IPS DF 6.9 (cell line): ENCODE data around the gene CPNE6.

Experiments used
- DNase-seq: peaks from one replicate; pipeline ENCODE4 v3.0.0-alpha.2; 2013; ENCODE audit warnings: low read depth, low spot score
- H3K27ac ChIP-seq: one replicate; pipeline ENCODE4 v1.5.1; 2013; ENCODE audit warnings: low read length, control low read depth
- H3K27me3 ChIP-seq: 2 replicates; pipeline ENCODE4 v1.6.1; 2013; ENCODE audit warnings: mild to moderate bottlenecking, low read length; ENCODE audit not compliant: control insufficient read depth, insufficient read depth
- H3K36me3 ChIP-seq: 2 replicates; pipeline ENCODE4 v1.6.1; 2013; ENCODE audit warnings: low read length; ENCODE audit not compliant: control insufficient read depth, insufficient read depth
- H3K4me1 ChIP-seq: 2 replicates; pipeline ENCODE4 v1.6.1; 2013; ENCODE audit warnings: low read length; ENCODE audit not compliant: control insufficient read depth, insufficient read depth
- H3K4me3 ChIP-seq: 2 replicates; pipeline ENCODE4 v1.5.1; 2013; ENCODE audit warnings: mild to moderate bottlenecking, low read length
- H3K9me3 ChIP-seq: 2 replicates; pipeline ENCODE4 v1.6.1; 2013; ENCODE audit warnings: low read length, inconsistent platforms; ENCODE audit not compliant: control insufficient read depth, insufficient read depth
- WGBS: extraction: QIAGEN DNeasy Blood & Tissue Kit; methylation state at CpG from one replicate; pipeline ENCODE4 v1.1.7; 2013; ENCODE audit warnings: mixed read lengths, missing lambda C conversion rate; ENCODE audit not compliant: insufficient read length, insufficient coverage; 5-methylcytosine and 5-hydroxymethylcytosine counted together

Gene CPNE6

DNA sequence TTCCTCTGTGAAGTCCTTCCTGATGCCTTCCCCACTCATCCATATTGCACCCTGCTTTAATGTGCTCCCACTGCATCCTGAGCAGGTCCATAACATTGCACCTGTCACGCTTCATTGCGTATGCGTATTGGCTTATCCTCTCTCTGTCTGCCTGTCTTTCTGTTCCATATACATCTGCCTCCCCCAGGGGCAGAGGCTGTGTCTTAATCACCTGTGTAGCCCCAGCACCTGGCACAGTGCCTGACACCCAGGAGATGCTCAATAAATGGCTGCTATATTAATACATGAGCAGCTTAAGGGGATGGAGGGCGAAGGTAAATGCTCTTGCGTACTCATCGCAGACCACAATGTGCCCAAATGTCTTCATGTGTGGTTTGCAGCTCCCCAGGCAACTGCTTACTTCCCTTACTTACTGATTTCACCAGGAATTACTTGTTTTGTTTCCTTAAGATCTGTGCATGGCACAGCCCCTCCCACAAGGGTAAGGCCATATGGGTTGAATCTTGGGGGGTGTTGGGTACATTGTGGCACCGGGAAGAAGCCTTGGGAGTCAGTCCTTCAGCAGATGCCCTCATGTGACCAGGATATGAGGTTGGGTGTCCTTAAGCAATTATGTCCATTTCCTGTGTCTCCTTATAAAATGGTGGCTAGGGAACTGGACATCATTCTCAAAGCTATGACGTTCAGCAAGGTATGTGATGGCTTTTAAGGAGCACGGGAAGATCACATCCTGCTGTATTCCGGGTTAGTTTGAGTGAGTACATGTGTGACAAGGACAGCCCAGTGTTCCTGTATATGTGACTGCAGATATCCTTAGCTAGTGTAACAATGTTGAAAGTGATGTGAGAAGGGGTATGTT, 848 bp upstream of the CPNE6 start:
- no peaks in the 10 kb centered on the region for H3K9me3 ChIP-seq
- WGBS, result no CpG with 5 or more reads among the region's 10 CpGs
- peaks cover 2% of the 10 kb centered on the region; the same call in 1 of the 2 replicates for H3K36me3 ChIP-seq
- H3K27ac ChIP-seq, result no peak overlapping the region
- no peaks in the 10 kb centered on the region for H3K27me3 ChIP-seq
- H3K4me3 ChIP-seq, result no peak overlapping the region
- H3K4me1 ChIP-seq, result no peaks in the 10 kb centered on the region
- no peak for DNase-seq

DNA sequence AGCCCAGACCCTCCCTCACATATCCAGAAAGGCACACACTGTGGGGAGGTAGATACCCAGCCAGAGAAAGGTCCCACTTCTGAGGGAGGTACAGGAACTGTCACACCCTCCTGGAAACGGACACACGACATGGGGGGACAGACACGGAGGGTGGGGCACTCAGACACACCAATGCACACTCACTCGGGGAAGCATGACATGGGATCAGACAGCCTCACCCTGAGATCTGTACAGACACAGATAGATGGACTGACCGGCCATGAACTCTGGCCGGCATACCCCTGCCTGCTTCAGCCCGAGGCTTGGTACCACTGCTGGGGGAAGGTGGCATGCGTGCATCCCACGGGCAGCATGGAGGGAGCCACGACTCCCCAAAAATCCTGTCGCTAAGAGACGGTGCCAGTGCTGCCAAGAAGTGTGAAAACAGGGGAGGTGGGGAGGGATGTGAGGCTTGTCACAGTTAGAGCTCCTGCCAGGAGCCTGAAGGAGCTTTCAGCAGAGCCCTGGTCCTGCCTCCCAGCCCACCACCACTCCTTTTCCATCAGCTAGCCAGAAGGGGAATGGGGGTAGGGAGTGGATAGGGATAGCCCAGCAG, 571 bp downstream of the CPNE6 start:
- no CpG with 5 or more reads among the region's 12 CpGs for WGBS
- Histone ChIP-seq H3K36me3 (no peaks in the 10 kb centered on the region), H3K27ac (no peak overlapping the region), H3K27me3 (no peaks in the 10 kb centered on the region), H3K4me3 (no peak overlapping the region), H3K9me3 (no peaks in the 10 kb centered on the region), H3K4me1 (no peaks in the 10 kb centered on the region)
- no peak for DNase-seq

DNA sequence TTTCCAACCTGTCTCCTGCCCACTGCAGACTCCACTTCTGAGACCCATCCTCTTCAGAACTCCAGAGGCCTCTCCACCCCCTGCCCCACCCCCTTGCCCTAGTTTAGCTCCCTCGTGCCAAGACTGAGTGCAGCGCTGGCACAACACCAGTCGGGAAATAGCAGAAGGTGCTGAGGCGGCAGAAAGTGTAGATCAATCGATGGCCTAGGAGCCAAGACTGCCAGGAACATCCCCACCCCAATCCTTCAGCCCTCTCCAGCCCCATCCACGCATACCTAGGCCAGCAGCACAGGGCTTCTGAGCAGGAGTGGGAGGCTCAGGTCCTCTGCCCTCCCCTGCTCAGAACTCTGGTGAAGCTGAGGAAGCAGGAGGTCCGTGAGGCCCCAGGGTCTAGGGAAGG, 1.1 kb downstream of the CPNE6 start:
- Histone ChIP-seq H3K27ac (no peak overlapping the region), H3K4me3 (no peak overlapping the region), H3K9me3 (no peaks in the 10 kb centered on the region), H3K4me1 (no peaks in the 10 kb centered on the region), H3K36me3 (no peaks in the 10 kb centered on the region), H3K27me3 (no peaks in the 10 kb centered on the region)
- DNase-seq, result no peak
- no CpG with 5 or more reads among the region's 7 CpGs for WGBS

DNA sequence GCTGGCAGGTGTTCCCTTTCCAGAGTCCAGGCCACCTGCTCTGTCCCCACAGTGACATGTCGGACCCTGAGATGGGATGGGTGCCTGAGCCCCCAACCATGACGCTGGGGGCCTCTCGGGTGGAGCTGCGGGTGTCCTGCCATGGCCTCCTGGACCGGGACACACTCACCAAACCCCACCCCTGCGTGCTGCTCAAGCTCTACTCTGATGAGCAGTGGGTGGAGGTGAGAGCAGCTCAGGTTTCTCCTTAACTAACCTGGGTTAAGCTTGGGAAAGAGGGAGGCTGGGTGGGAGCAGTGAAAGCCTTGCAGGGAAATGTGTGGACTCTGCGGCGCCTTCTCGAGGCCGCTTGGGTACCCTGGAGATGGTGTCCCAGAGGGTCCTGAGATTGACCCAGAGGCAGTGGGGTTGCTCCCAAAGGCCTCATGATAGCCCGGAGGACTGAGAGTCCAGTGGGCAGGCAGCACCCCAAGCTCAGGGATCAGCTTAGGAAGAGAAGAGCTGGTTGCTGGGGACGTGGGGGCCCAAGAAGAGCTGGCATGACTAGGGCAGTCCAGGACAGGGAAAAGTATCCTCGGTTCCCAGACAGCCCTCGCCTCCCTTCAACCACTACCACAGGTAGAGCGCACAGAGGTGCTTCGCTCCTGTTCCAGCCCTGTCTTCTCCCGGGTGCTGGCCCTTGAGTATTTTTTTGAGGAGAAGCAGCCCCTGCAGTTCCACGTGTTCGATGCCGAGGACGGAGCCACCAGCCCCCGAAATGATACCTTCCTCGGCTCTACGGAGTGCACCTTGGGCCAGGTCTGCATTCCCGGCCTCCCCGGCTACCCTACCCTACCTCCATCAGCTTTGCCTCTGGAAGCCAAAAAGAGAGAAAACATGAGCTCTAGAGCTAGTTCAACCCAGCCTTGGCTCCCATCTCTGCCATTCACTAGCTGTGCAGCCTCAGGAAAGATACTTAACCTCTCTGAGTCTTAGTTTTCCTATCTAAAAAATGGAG, 1.8 kb downstream of the CPNE6 start:
- WGBS, result no CpG with 5 or more reads among the region's 26 CpGs
- H3K27ac ChIP-seq, result no peak overlapping the region
- no peak for DNase-seq
- H3K4me1 ChIP-seq, result no peaks in the 10 kb centered on the region
- H3K36me3 ChIP-seq, result no peaks in the 10 kb centered on the region
- no peak overlapping the region for H3K4me3 ChIP-seq
- H3K27me3 ChIP-seq, result no peaks in the 10 kb centered on the region
- H3K9me3 ChIP-seq, result no peaks in the 10 kb centered on the region

DNA sequence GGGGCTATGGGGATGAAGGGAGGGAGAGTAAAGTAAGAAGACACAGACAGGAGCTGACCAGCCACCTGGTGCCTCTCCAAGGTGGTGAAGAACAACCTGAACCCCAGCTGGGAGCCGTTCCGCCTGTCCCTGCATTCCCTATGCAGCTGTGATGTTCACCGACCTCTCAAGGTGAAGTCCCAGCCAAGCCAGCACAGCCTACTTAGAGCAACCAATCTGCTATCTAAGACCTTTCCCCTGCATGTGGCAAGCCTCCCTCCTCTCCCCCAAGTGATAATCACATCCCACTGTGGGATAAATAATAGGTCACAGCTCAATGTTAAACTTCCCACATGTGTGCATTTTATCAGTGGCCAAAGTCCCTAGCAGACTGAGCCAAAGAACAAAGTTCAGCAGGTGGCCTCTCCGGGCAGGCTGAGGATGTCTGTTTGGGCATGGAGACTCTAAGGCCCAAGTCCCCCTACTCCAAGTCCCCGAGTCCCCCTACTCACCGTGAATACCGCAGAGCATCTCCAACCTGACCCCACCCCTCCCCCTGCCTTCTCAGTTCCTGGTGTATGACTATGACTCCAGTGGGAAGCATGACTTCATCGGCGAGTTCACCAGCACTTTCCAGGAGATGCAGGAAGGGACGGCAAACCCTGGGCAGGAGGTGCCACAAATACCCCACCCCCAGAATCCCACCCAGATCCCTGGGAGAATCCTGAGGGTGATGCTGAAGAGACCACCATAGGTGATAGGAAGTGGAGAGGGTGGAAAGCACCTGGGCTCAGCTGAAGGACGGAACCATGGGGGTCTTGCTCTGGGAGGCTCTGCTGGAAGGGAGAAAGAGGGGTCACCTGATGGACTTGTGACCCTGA, 3.5 kb downstream of the CPNE6 start:
- WGBS, result no CpG with 5 or more reads among the region's 11 CpGs
- Histone ChIP-seq H3K27ac (no peak overlapping the region), H3K36me3 (no peaks in the 10 kb centered on the region), H3K4me3 (no peak overlapping the region), H3K9me3 (no peaks in the 10 kb centered on the region), H3K4me1 (no peaks in the 10 kb centered on the region), H3K27me3 (no peaks in the 10 kb centered on the region)
- DNase-seq, result no peak

DNA sequence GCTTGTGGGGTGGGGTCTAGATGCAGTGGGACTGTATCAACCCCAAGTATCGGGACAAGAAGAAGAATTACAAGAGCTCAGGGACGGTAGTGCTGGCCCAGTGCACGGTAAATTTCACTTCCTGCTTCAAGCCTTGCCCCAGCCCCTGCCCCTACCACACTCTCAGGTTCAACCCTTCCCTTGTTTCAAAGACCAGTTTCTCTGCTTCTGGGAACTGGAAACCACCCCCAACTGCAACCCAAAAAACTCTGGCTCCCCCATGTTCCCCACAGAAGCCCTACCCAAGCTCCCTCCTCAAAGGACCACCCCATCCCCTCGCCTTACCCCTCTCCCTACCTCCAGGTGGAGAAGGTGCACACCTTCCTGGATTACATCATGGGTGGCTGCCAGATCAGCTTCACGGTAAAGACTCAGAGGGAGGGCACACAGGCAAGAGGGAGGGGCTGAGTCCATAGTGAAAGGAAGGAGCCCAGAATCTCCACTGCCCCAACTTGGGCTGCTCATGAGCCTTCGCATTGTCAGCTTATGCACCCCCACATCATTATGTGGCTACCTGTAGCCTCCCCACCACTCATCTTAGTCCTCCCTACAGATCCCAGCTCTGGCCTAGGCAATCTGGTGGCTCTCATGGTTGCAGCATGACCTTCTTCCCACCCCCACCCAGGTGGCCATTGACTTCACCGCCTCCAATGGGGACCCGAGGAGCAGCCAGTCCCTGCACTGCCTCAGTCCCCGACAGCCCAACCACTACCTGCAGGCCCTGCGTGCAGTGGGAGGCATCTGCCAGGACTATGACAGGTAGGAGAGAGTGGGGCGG, 4.3 kb downstream of the CPNE6 start:
- Histone ChIP-seq H3K27me3 (no peaks in the 10 kb centered on the region), H3K4me1 (peaks cover 5% of the 10 kb centered on the region; the same call in 1 of the 2 replicates), H3K4me3 (no peak overlapping the region), H3K9me3 (no peaks in the 10 kb centered on the region), H3K27ac (no peak overlapping the region), H3K36me3 (no peaks in the 10 kb centered on the region)
- WGBS, result no CpG with 5 or more reads among the region's 11 CpGs
- no peak for DNase-seq

DNA sequence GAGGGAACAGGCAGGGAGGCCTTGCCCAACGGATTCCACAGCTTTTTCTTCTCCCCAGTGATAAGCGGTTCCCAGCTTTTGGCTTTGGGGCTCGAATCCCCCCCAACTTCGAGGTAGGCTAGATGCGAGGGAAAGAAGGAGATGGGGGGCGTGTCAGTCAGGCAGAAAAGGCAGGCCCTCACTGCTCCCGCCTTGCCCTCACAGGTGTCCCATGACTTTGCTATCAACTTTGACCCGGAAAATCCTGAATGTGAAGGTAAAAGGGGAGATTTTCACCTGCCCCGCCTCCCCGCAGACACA, 4.9 kb downstream of the CPNE6 start:
- no CpG with 5 or more reads among the region's 10 CpGs for WGBS
- no peaks in the 10 kb centered on the region for H3K27me3 ChIP-seq
- no peaks in the 10 kb centered on the region for H3K9me3 ChIP-seq
- no peak overlapping the region for H3K4me3 ChIP-seq
- no peak for DNase-seq
- no peak overlapping the region for H3K27ac ChIP-seq
- no peaks in the 10 kb centered on the region for H3K36me3 ChIP-seq
- H3K4me1 ChIP-seq, result peaks cover 5% of the 10 kb centered on the region; the same call in 1 of the 2 replicates

DNA sequence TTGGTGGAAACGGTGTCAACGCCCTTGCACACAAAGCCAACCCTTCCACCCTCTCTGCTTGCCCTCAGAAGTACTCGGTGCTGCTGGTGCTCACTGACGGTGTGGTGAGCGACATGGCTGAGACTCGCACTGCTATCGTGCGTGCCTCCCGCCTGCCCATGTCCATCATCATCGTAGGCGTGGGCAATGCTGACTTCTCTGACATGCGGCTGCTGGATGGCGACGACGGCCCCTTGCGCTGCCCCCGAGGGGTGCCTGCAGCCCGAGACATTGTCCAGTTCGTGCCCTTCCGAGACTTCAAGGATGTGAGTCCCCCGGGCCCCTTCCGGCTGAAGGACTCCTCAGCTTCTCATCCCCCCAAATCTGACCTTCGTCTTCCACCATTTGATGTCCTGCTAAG, 5.7 kb downstream of the CPNE6 start:
- Histone ChIP-seq H3K36me3 (no peaks in the 10 kb centered on the region), H3K4me1 (peaks cover 7% of the 10 kb centered on the region; the same call in 1 of the 2 replicates), H3K27ac (no peak overlapping the region), H3K4me3 (no peak overlapping the region), H3K9me3 (no peaks in the 10 kb centered on the region), H3K27me3 (no peaks in the 10 kb centered on the region)
- no peak for DNase-seq
- WGBS, result no CpG with 5 or more reads among the region's 23 CpGs

DNA sequence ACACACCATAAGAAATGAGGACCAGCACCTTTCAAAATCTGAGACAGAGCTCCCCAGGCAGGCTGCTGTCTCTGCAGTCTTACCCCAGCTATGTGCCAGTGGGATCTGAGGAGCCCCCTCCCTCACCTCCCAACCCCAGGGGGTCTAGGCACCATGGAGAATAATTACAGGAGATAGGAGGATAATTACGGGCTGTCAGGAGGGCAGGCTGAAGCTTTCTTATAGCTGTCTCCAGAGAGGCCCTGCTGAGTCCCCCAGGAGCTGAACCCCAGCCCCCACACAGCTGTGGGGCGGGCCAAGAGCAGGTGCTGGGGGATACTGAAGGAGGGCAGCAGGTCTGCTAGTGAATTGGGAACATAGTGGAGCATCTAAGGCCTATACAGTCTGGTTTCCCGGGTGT, 6.8 kb downstream of the CPNE6 start:
- H3K9me3 ChIP-seq, result no peaks in the 10 kb centered on the region
- no peak for DNase-seq
- H3K27ac ChIP-seq, result no peak overlapping the region
- H3K4me3 ChIP-seq, result no peak overlapping the region
- H3K27me3 ChIP-seq, result no peaks in the 10 kb centered on the region
- H3K4me1 ChIP-seq, result peaks cover 7% of the 10 kb centered on the region; the same call in 1 of the 2 replicates
- no peaks in the 10 kb centered on the region for H3K36me3 ChIP-seq
- WGBS, result no CpG with 5 or more reads among the region's 3 CpGs
